ENCODE measurements around the gene ZFR.
"Not testable (repeated sequence)": the region's sequence is repeated elsewhere in the genome, so short reads cannot be mapped to it uniquely, and the experiment has no call there.

DNA sequence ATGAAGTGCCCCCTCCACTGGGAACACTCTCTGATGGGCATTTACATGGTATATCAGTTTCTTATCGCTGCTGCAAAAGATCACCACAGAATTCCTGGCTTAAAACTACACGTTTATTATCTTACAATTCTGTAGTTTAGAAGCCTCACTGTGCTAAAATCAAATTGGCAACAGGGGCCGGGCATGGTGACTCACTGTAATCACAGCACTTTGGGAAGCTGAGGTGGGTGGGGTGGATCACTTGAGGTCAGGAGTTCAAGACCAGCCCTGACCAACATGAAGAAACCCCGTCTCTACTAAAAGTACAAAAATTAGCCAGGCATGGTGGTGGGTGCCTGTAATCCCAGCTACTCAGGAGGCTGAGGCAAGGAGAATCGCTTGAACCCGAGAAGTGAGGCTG, 7.8 kb upstream of the ZFR start:
- TF ChIP-seq POLR2AphosphoS5, POLR2A, SPI1, TAF1 (IDR thresholded peaks at IDR 0.05; ENCODE audit: low read depth, low read length): not testable (repeated sequence)

Data from GM12891 (cell line).